ENCODE measurements around the gene TCF12.
"Not testable (repeated sequence)": the region's sequence is repeated elsewhere in the genome, so short reads cannot be mapped to it uniquely, and the experiment has no call there.

Gene TCF12

GRCh38 chr15:57092252-57092651 lies 173.8 kb downstream of the TCF12 start:
- DNase-seq (ENCODE audit: low read depth) = no peak

DNA sequence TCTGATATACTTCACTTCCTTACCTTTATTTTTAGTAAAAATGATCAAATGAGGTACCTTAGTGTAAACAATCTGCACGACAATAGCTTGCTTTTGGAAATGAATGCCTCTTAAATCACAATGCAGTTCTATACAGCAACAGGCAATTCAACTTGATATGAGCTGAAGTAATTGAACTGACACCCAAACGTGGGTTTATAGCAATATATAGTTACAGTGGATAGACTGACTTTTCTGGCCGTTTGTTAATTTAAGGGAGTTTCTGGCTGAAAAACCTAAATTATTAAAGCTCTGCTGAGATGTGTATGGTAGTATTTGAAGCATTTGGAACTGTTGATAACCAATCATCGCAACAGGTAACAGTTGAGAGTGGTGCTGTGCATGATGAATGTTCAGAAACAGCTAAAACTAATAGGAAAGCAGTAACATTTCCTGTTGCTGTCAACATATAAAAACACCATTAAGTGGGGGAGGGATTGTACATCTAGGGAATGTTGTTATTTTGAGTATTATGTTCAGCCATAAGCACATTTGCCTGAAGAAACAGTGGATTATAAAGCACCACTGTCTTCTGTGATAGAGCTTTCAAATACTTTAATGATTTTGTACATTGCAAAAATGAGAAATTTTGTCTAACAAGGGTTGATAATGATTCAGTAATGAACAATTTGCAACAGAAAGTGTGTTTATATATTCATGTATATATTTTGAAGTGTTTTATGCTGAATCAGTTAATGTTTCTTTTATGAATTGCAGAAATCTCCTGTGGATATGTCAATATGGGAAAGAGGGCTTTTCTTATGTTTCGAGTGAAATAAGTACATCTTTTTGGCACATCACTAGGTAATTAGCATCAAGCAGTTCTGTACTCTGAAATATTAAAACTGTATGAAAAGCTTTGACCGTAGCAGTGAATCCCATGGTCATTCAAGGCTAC lies 176.1 kb downstream of the TCF12 start:
- DNase-seq (ENCODE audit: low read depth) = no peak

DNA sequence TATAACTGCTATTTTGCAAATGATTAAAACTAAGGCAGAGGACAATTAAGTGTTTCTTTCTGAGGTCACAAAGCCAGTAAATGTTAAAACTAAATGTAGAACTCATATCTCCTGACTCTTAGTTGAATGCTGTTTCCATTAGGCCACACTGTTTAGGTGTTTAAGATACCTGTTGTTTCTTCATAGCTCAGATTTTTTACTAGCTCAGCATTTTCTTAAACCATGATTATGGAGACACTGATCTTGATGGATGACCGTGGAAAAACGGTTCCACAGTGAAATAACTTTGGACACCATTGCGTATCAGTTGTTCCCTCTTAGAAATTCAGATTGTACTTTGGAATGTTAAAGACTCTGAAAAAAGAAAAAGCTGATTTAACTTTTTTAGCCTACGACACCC lies 177.5 kb downstream of the TCF12 start:
- no peak for DNase-seq (ENCODE audit: low read depth)

GRCh38 chr15:57097246-57097645 lies 178.8 kb downstream of the TCF12 start:
- DNase-seq (ENCODE audit: low read depth) = no peak

- not testable (repeated sequence) for DNase-seq (ENCODE audit: low read depth)
Observed at GRCh38 chr15:57097919-57098543, 179.6 kb downstream of the TCF12 start.

GRCh38 chr15:57098896-57099295 lies 180.5 kb downstream of the TCF12 start:
- peak; percentile 38 for DNase-seq (ENCODE audit: low read depth)

DNA sequence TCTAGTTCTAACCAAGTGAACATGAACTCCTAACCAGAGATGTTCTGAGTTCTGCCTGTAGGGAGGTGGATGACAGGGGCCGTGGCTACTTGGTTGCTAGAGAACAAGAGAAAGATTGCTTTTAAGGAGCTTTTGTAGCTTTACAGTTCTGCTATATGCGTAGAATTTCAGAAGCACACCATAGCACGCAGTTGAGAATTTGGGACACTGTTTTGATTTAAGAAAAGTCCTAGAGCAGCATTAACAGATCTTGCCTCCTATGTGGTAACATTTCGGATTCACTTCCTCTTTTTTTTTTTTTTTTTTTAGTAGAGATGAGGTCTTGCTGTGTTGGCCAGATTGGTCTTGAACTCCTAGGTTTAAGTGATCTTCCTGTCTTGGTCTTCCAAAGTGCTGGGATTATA lies 181.7 kb downstream of the TCF12 start:
- DNase-seq (ENCODE audit: low read depth) = no peak

DNA sequence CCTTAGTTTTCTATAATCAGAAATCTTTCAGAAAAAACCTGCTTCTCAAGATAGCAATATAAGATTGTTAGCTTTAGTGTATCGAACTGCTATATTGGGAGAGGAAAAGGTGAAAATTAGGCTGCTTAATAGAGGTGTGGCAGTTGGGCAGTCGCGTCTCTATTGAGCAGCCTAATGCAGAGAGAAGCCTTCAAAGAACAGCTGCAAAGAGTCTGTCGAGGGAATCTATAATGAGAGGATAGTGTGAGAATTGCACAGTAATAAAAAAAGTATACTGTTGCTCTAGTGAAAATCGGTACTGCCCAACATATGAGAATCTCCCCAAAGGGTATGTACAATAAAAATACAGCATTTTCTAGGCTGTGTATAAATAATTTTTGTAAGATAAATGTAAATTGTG lies 184.4 kb downstream of the TCF12 start:
- no peak for DNase-seq (ENCODE audit: low read depth)

DNA sequence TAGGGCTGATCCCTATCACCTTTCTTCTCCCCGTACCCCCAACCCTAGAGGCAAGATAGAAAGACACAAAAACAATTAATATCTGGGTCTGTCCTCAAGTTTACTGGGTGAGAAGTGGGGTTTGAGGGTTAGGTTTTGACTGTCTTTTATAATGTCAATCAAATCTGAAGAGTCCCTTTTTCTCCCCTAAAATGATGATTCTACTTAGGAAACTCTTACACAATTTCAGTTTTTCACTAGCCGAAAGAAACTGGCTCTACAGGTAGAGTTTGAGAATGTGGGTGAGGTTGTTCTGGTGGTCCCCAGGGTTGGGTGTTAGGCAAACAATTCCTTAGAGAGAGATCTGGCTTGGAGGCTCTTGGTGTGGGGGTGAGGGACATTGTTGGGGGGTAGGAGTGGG lies 189.9 kb downstream of the TCF12 start:
- no peak for DNase-seq (ENCODE audit: low read depth)

DNA sequence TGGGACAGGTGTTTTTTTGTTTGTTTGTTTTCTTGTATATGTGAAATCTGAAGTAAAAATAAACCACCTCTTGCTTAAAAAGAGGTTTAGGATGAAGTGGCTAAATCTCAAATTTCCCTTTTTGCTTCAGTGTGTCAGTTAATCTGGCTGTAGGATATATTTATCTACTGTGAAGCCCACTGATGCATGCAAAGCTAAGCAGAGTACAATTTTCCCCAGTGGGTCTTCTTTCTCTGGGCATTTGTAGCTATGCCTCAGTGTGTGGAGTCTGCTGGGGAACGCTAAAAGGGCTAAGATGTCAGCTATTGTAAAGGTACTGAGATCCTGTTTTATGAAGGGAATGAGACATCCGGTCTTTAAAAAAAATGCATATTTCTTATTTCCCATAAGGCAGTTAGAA lies 190.6 kb downstream of the TCF12 start:
- no peak for DNase-seq (ENCODE audit: low read depth)

GRCh38 chr15:57111002-57111401 lies 192.6 kb downstream of the TCF12 start:
- DNase-seq (ENCODE audit: low read depth) = no peak

DNA sequence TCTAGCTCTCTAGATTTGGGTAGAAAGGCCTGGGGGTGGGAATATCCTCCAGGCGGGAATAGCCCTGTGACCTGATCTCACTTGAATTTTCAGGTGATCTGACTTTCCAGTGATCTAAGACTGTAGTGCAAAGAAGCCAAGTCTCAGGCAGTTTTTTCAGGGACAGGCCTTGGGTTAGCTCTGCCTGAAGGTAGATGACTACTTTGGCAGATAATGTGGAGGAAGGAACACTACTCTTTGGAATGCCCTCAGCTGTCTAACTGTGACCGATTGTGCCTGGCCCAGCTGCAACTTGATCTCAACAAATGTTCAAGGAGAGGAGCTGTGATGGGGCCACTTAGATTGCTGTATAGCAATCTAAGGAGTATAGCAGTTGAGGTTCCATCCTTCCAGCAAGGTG lies 193.7 kb downstream of the TCF12 start:
- DNase-seq (ENCODE audit: low read depth) = peak; percentile 45

GRCh38 chr15:57114070-57114469 lies 195.6 kb downstream of the TCF12 start:
- peak; percentile 44 for DNase-seq (ENCODE audit: low read depth)

DNA sequence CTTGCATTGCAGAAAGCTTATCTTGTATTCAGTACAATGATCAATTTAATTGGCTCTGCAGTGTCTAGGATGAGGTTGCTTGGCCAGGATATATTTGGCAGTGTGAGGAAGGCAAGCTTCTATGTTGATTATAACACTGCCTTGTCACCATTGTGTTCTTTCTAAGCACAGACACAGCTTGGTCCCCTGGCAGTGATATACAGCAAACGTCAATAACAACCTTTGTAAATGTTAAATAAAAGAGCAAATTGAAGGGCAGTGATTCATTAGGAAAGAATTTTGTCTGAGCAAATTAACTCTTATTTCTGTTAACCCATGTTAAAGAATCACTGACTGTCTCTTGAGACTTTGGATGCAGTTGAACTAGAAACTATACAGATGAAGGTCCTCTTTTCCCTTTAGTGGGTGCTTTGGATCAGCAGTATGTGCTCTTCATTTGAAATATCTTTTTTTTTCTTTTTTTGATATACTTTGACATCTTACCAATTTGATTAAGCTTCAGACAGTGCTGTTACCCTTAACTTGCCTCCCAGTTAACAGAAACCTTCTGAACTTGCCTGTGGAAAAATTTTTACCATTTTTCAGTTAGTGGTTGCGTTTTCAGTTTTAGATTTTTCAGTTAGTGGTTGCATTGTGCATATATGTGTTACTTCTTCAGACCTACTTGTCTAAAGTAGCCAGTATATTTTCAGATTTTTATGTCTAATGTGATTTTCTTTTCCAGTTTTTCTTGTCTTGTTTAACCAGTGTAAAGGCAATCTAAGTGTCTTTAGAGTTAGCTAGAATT lies 199.8 kb downstream of the TCF12 start:
- peak; percentile 59 for DNase-seq (ENCODE audit: low read depth)

DNA sequence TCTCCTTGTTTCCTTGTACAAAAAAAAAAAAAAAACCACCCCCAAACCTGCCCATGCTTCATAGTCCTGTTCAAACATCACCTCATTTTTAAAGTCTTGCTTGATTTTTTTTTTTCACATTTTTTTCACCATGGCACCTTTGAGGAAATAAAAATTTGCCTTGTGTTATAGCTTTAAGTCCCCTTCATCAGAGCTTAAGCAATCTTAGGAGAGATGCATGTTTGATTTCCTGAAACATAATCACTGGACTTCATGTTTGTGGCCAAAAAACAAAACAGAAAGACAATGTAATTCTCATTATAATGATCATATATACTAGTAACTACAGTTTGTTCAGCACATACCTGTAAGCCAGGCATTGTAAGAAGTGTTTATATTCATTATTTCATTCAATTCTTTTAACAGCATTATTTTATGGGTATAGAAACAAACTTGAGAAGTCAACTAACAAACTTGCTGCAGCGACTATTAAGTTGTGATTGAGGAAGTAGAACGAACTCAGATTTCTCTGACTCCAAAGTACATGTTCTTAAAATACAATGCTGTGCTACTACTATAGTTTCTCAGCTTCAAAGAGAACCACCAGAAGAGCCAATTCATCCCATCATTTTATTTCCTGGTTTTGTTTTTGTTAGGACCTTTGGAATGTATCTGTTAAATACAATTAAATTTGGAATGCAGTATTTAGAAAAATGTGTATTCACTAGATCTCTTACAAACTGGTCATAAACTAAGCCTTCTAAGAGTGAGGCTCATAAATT lies 203.8 kb downstream of the TCF12 start:
- peak; percentile 76 for DNase-seq (ENCODE audit: low read depth)

DNA sequence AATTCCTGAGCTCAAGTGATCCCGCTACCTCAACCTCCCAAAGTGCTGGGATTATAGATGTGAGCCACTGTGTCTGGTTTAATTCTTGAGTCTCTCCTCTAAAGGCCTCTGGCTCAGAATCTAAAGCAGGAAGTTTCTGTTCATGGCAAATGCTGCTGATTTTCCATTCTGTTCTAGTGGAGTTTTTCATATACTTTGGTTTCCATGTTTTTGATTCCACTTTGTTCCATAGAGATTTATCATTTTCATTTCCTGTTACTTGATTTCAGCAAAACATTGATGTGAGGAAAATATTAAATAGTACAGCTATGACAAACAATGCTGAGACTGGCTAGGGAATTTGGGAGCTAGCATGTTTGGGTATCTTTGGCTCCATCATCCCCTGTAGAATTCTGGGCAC lies 205.6 kb downstream of the TCF12 start:
- no peak for DNase-seq (ENCODE audit: low read depth)

GRCh38 chr15:57129064-57129463 lies 210.6 kb downstream of the TCF12 start:
- no peak for DNase-seq (ENCODE audit: low read depth)

DNA sequence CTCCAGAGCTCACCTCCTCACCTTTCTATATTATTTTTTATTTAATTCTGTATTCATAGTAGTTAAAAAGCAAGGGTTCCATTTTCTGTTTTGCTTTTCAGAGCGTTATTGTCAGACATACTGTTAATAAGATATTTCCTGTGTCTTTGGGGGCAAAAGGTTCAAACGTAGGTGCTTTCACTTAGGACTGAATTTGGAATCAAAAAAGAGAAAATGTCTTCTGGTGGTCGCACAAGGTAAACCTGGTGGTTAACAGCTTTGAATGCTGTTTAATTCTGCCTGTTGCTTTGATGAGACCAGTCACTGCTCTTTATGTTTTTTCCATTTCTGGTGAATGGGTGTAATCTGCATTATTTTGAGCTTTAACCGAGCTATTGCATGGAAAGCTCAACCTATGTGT lies 212.5 kb downstream of the TCF12 start:
- no peak for DNase-seq (ENCODE audit: low read depth)

DNA sequence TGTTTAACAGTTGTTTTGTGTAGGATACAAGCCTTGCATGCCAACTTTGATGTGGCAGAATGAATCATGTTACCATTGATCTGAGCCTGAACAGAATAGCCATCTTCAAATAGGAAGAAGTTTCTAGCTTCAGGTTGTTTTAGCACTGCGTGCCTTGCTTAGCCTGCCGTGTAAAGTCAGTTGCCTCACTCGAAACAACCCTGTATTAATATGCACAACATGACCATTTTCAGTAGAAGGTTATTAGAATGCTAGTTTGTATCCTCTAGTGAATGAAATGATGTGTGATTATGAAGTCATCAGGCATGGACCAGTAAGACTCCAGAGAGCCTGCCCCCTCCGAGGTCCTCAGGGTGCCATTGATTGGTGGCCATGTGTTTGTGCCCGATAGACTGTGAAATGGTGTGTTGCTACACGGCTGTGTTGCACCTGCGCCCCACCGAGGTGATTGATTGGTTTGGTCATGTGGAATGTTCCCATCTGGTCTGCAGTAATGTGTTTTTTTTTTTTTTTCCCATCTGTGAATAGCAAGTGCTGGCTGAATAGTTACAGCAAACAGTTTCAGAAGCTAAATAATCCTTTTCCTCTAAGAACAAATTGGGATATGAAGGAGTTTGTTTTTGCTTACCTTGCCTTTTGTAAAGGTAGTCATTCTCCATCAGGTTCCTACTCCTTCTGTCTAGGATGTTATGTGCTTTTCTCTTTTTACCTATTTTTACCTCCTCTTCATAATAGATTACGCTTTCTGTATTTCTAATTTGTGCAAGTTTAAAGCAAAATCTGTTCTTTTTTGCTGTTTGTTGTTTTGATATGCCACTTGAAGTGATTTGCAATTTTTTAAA lies 214.9 kb downstream of the TCF12 start:
- no peak for DNase-seq (ENCODE audit: low read depth)

DNA sequence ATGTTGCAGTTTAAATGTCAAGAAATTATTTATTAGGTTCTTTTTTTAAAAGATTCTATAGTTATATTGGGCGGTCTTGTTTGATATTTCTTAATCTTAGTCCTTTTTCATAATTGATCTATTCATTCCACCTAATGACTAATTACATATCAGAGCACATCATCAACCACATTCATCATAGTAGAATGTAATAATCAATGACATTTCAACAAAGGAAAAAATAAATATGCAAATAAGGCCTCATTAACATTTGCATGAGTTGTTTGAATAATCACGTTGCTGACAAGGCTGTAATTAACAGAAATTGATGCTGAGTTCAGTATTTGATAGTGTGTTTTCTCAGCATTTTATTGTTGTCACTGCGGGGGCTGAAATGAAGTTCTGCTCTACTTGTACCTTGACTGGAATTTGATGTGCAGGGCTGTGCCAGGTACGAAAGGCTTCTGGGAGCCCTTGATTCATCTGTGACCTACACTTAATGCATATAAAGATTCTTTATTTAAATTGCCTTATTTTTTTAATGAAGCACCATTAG lies 215.7 kb downstream of the TCF12 start:
- DNase-seq (ENCODE audit: low read depth) = no peak

GRCh38 chr15:57134851-57135250 lies 216.4 kb downstream of the TCF12 start:
- peak; percentile 17 for DNase-seq (ENCODE audit: low read depth)

All from EH (cell line).